Raji (cell line): ENCODE results near the gene ARHGAP36.

Source experiments
- POLR2A ChIP-seq: IDR thresholded peaks from 2 replicates; pipeline ENCODE4 v1.6.1; 2011; ENCODE audit warnings: low read depth, low read length, control low read depth; ENCODE audit not compliant: insufficient read depth

Gene ARHGAP36

GRCh38 chrX:131067216-131067615 is 9.1 kb downstream of the ARHGAP36 start:
- no peak for TF ChIP-seq POLR2A

DNA sequence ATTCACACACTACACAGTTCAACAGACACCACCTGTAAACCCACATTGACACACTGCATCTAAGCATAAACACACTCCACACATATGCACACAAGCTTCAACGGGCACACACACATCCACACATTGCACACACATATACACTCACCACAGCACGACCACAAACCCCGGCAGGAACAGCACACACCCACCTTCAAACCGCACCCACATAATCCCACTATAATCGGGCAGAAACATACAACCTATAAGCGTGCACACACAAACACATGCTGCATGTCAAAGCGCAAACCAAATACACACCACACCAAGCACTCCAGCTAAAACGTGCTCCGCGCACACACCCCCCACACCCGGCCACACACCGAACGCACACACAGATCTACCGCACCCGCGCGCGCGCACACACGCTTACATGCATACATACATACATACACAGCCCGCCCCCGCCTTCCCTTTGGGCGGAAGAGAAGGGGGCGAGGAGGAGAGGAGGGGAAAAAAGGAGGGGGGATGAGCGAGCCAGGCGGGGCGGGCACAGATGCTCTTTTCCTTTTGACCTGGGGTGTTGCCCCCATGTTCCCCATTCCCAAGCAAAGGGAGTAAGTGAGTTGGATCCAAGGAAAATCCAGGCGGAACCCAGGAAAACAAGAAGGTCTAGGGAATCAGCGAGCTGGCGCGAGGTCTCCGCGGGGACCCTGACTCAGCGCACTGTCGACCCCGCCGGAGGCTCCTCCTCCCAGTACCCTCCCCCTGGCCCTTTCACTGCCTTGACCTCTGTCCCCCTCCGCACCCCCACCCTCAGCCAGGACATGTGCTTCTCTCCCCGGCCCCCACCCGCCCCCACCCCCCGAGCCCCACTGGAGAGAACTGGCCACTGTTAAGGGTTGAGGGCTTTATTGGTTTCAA is 9.9 kb downstream of the ARHGAP36 start:
- TF ChIP-seq POLR2A: no peak

- TF ChIP-seq POLR2A: no peak
These were observed 11.0 kb downstream of the ARHGAP36 start for GRCh38 chrX:131068945-131069719.

DNA sequence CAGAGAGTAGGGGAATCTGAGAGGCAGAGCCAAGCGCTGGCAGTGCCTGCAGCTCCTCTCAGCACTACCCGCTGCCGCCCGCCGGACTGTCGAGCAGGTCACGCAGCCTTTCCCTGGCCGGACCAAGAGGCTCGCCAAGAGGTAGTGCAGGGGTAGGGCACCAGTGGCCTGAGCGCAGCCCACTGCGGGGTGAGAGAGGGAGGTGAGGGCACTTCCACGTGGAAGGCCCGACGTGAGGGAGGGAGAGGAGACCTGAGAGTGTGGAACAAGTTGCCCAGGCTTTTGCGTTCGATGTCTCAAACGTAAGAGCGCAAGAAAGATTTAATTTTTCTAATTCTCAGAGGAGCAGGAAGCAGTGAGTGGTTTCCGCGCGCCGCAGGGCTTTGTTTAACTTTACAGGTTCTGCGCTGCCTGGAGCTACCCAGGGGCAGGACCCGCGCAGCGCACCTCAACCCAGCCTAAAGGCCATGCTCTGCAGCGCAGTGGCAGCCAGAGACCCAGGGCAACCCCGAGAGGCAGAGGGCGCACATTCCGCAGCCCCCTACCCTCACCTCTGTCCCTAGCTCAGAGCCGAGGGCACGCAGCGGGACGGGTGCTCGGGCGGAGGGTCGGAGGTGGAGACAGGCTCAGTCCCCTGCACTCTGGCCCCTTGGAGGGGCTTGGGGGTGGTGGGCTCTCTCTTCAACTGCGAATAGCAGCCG is 14.9 kb downstream of the ARHGAP36 start:
- no peak for TF ChIP-seq POLR2A

GRCh38 chrX:131073607-131074006 is 15.5 kb downstream of the ARHGAP36 start:
- TF ChIP-seq POLR2A: no peak

- TF ChIP-seq POLR2A: no peak
These were observed 23.9 kb downstream of the ARHGAP36 start for GRCh38 chrX:131081772-131082740.

DNA sequence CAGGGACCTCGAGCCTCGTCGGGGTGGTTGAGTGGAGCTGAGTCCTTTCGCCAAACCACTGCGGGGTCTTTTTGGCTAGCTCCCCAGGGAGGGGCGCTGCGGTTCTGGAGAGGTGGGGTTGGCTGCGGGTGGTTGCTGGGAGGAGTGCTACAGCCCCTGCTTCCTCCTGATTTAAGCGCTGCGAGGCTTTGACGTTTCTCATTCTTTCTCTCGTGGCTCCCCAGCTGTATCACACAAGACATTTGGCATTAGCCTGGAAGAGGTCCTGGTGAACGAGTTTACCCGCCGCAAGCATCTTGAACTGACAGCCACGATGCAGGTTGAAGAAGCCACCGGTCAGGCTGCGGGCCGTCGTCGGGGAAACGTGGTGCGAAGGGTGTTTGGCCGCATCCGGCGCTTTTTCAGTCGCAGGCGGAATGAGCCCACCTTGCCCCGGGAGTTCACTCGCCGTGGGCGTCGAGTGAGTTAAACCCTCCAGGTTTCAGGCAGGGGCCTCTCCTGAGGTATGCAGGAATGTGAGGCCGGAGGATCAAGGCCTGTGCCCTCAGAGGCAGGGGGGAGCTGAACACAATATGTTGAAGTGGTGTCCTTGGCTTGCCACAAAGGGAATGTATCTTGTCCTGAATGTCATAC is 25.5 kb downstream of the ARHGAP36 start:
- TF ChIP-seq POLR2A: no peak

DNA sequence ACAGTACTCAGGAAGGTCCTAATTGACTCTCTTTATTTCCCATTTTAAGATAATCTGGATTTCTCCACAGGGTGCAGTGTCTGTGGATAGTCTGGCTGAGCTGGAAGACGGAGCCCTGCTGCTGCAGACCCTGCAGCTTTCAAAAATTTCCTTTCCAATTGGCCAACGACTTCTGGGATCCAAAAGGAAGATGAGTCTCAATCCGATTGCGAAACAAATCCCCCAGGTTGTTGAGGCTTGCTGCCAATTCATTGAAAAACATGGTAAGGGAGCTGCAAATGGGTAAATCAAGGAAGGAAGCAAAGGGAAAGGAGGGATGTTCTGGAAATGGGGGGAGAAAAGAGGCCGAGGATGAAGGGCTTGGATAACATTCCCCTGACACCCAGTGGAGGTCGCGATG is 26.0 kb downstream of the ARHGAP36 start:
- TF ChIP-seq POLR2A: no peak

DNA sequence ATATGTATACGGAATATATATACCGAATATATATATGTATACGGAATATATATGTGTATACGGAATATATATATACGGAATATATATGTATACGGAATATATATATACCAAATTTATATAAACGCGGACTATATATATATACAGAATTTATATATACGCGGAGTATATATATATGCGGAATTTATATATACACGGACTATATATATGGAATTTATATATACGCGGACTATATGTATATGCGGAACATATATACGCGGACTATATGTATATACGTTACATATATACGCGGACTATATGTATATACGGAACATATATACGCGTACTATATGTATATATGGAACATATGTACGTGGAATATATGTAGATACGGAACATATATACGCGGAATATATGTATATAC is 78.6 kb downstream of the ARHGAP36 start:
- TF ChIP-seq POLR2A: no peak

DNA sequence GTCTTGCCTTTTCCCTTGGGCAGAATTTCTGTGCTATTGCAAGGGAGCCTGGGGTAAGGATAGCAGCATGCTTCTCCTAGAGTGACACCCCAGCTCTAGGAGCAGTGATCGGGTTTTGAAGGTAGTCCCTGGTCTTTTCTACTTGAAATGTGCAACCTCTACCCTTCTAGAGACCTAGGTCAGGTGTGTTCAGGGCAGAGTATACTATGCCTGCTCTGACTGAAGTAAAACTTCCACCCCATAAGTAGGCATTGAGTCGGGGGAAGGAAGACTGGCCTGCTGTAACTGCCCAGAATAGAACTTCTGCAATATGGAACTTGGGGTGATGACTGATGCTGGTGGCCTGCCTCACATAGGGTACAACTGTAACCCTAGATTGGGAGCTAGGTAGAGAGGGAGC is 80.9 kb downstream of the ARHGAP36 start:
- TF ChIP-seq POLR2A: no peak
